Uterus (tissue), 2 donors: Measurements from ENCODE around the gene USP12.

Source experiments
- CTCF ChIP-seq, 4 experiments: fragments of 200-600 bp in 2 of 4; fragments of 450-650 bp in 2 of 4; sonication (generic) in 2 of 4; IDR thresholded peaks; one replicate each; pipeline ENCODE4 v1.5.1; 2016 to 2019; ENCODE audit warnings: antibody characterized with exemption in 4 of 4, mild to moderate bottlenecking in 2 of 4, moderate library complexity in 1 of 4
- POLR2A ChIP-seq, 2 donors: fragments of 450-650 bp; IDR thresholded peaks; one replicate each; pipeline ENCODE4 v1.6.1; 2016; ENCODE audit warnings: antibody characterized with exemption in 2 of 2, mild to moderate bottlenecking in 1 of 2, moderate library complexity in 1 of 2

DNA sequence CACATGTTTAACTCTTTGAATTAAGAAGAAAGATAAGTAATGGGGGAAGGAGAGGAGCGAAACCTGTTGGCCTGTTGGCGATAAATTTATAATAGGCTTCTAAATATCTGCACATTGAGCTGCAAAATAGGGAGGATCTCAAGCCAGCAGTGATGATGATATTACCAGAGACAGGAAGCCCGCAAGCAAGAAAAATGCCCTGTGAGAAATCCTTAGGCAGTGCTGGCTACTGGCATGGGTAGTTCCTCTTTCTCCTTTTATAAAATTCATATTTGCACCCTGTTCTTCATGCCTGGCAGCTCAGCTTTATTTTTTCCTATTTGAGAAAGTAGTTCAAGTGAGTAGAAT lies 858 bp upstream of the USP12 start:
- TF ChIP-seq POLR2A (IDR thresholded peaks at IDR 0.05) (no peak), CTCF (IDR thresholded peaks at IDR 0.05) (no peak)
